Esophagus muscularis mucosa (tissue), 4 donors: ENCODE results near the gene DNAJA2. TPM values are rescaled to one million over a fixed set of nuclear protein-coding genes. Genes with fewer than 3 reads are reported as not detected.

Source experiments
- DNase-seq: peaks from one replicate; pipeline ENCODE4 v3.0.0-alpha.2; 2017; ENCODE audit errors: extremely low spot score
- H3K27ac ChIP-seq, 4 donors: fragments of 200-600 bp; sonication (generic); replicated peaks in 1 of 4; 1 replicate in 3 of 4; 2 replicates in 1 of 4; pipeline ENCODE4 v1.5.1; 2016 to 2019; ENCODE audit warnings: mild to moderate bottlenecking in 1 of 4
- H3K27me3 ChIP-seq, 4 donors: fragments of 200-600 bp; sonication (generic); one replicate each; pipeline versions ENCODE4 v1.5.1 to v1.6.0; 2016 to 2019
- H3K36me3 ChIP-seq, 4 donors: fragments of 200-600 bp; sonication (generic); one replicate each; pipeline ENCODE4 v1.5.1; 2016 to 2019
- H3K4me1 ChIP-seq, 4 donors: fragments of 200-600 bp; sonication (generic); one replicate each; pipeline ENCODE4 v1.5.1; 2016 to 2019
- H3K4me3 ChIP-seq, 4 donors: fragments of 200-600 bp; sonication (generic); 1 replicate in 2 of 4; 2 replicates in 2 of 4; pipeline ENCODE4 v1.5.1; 2016 to 2019; ENCODE audit warnings: mild to moderate bottlenecking in 4 of 4, moderate library complexity in 1 of 4
- H3K9me3 ChIP-seq, 4 donors: fragments of 200-600 bp; sonication (generic); 1 replicate in 3 of 4; 2 replicates in 1 of 4; pipeline ENCODE4 v1.5.1; 2016 to 2019
- CTCF ChIP-seq, 3 experiments: fragments of 200-600 bp in 2 of 3; fragments of 450-650 bp in 1 of 3; sonication (generic) in 2 of 3; IDR thresholded peaks; one replicate each; pipeline ENCODE4 v1.5.1; 2017 to 2019; ENCODE audit warnings: antibody characterized with exemption in 3 of 3, mild to moderate bottlenecking in 2 of 3, moderate library complexity in 1 of 3
- EP300 ChIP-seq: sonication (generic); formaldehyde crosslinking; IDR thresholded peaks from one replicate; pipeline ENCODE4 v1.6.1; 2017; ENCODE audit warnings: antibody characterized with exemption
- POLR2A ChIP-seq: fragments of 450-650 bp; IDR thresholded peaks from one replicate; pipeline ENCODE4 v1.6.1; 2017; ENCODE audit warnings: antibody characterized with exemption, moderate library complexity, mild to moderate bottlenecking, low read depth
- POLR2AphosphoS5 ChIP-seq, 2 donors: sonication (generic); formaldehyde crosslinking; IDR thresholded peaks; one replicate each; pipeline ENCODE4 v1.6.1; 2017; ENCODE audit warnings: antibody characterized with exemption in 2 of 2
- WGBS: methylation state at CpG from one replicate; pipeline ENCODE4 v1.1.5; 2018; 5-methylcytosine and 5-hydroxymethylcytosine counted together
- intact Hi-C: fragments of 100-400 bp; cut with DNase I; formaldehyde crosslinking; loops from one replicate; pipeline ENCODE4 v1.15.1; 2023
- total RNA-seq, 4 donors: library from RNA; depleted of rRNA; stranded (reverse); fragments of >200 nt; gene quantifications; one replicate each; pipeline versions ENCODE4 v1.1.0 to v1.2.1, GENCODE V29; 2016

The DNAJA2 gene
- total RNA-seq, 4 donors from 2014 or later: 48.4 to 68.2 (median 56.0) TPM

GRCh38 chr16:46930861-46931260, 42.6 kb downstream of the DNAJA2 start:
- intact Hi-C loops: no loop called here
- no peaks in the 10 kb centered on the region for H3K27me3 ChIP-seq
- peaks cover 0 to 26% (median 9%) of the 10 kb centered on the region in 4 donors for H3K36me3 ChIP-seq
- H3K27ac ChIP-seq: no peak overlapping the region
- WGBS: 77% methylated on average over 8 of the region's 8 CpGs
- no peaks in the 10 kb centered on the region for H3K9me3 ChIP-seq
- H3K4me1 ChIP-seq: peaks cover 0 to 8% (median 6%) of the 10 kb centered on the region in 4 donors
- DNase-seq: no peak
- no peak for TF ChIP-seq POLR2A
- TF ChIP-seq CTCF (IDR thresholded peaks at IDR 0.05): no peak
- no peak for TF ChIP-seq EP300
- no peak for TF ChIP-seq POLR2AphosphoS5 (IDR thresholded peaks at IDR 0.05)
- H3K4me3 ChIP-seq: no peak overlapping the region

GRCh38 chr16:46929378-46930332, 43.8 kb downstream of the DNAJA2 start:
- no peak overlapping the region for H3K27ac ChIP-seq
- WGBS: 64% methylated on average over 41 of the region's 43 CpGs
- intact Hi-C loops: no loop called here

GRCh38 chr16:46928811-46929210, 44.7 kb downstream of the DNAJA2 start:
- no peak for TF ChIP-seq CTCF (IDR thresholded peaks at IDR 0.05)
- TF ChIP-seq POLR2AphosphoS5 (IDR thresholded peaks at IDR 0.05): no peak
- no peak for TF ChIP-seq POLR2A
- no peak for TF ChIP-seq EP300
- H3K27me3 ChIP-seq: no peaks in the 10 kb centered on the region
- no peak overlapping the region for H3K4me3 ChIP-seq
- no peaks in the 10 kb centered on the region for H3K9me3 ChIP-seq
- WGBS: 79% methylated on average over 15 of the region's 15 CpGs
- H3K4me1 ChIP-seq: peaks cover under 1 to 8% (median 6%) of the 10 kb centered on the region in 4 donors
- DNase-seq: no peak
- intact Hi-C loops: no loop called here
- no peak overlapping the region for H3K27ac ChIP-seq
- H3K36me3 ChIP-seq: peaks cover 2 to 44% (median 19%) of the 10 kb centered on the region in 4 donors

More at GRCh38 chr16:46929378-46930332, 43.8 kb downstream of the DNAJA2 start:
- no peak for DNase-seq
- H3K9me3 ChIP-seq: no peaks in the 10 kb centered on the region
- H3K36me3 ChIP-seq: peaks cover 0 to 35% (median 13%) of the 10 kb centered on the region in 4 donors
- no peak overlapping the region for H3K4me3 ChIP-seq
- peak; percentile 63 to 95 (median 73) for TF ChIP-seq CTCF (IDR thresholded peaks at IDR 0.05)
- no peak for TF ChIP-seq EP300
- no peaks in the 10 kb centered on the region for H3K27me3 ChIP-seq
- H3K4me1 ChIP-seq: peaks cover 0 to 8% (median 6%) of the 10 kb centered on the region in 4 donors

- DNase-seq: no peak
- Histone ChIP-seq H3K27ac (no peak overlapping the region), H3K36me3 (peaks cover 6 to 59% (median 33%) of the 10 kb centered on the region in 4 donors), H3K4me1 (peaks cover 4 to 8% (median 6%) of the 10 kb centered on the region in 4 donors), H3K4me3 (no peak overlapping the region), H3K27me3 (no peaks in the 10 kb centered on the region), H3K9me3 (no peaks in the 10 kb centered on the region)
- TF ChIP-seq POLR2A: no peak
- no peak for TF ChIP-seq POLR2AphosphoS5 (IDR thresholded peaks at IDR 0.05)
- TF ChIP-seq EP300: no peak
- no peak for TF ChIP-seq CTCF (IDR thresholded peaks at IDR 0.05)
- intact Hi-C loops: no loop called here
- WGBS: 84% methylated on average over 5 of the region's 8 CpGs
These were observed 46.2 kb downstream of the DNAJA2 start for GRCh38 chr16:46927273-46927672.
